CD4-positive, alpha-beta T cell treated with Interleukin-6 for 4 hours (primary cell): Measurements from ENCODE around the gene RBSN.

Experiments used
- DNase-seq: peaks from one replicate; pipeline ENCODE4 v3.0.0-alpha.2; 2020; ENCODE audit warnings: mixed read lengths

RBSN gene

GRCh38 chr3:15055019-15055557 is 43.9 kb downstream of the RBSN start:
- DNase-seq = peak; percentile 22

- no peak for DNase-seq
Observed at GRCh38 chr3:15053541-15053940, 45.4 kb downstream of the RBSN start.

- DNase-seq = no peak
Observed at GRCh38 chr3:15052335-15053242, 46.4 kb downstream of the RBSN start.

GRCh38 chr3:15051531-15051930 is 47.4 kb downstream of the RBSN start:
- peak; percentile 47 for DNase-seq

GRCh38 chr3:15050405-15051092 is 48.4 kb downstream of the RBSN start:
- DNase-seq = no peak

- DNase-seq = no peak
Observed at GRCh38 chr3:15049584-15049983, 49.4 kb downstream of the RBSN start.

- no peak for DNase-seq
Observed at GRCh38 chr3:15045667-15046066, 53.3 kb downstream of the RBSN start.

- DNase-seq = no peak
Observed at GRCh38 chr3:15044326-15044725, 54.6 kb downstream of the RBSN start.

- no peak for DNase-seq
Observed at GRCh38 chr3:15043408-15044171, 55.4 kb downstream of the RBSN start.

- no peak for DNase-seq
Observed at GRCh38 chr3:15042936-15043335, 56.0 kb downstream of the RBSN start.

- DNase-seq = no peak
Observed at GRCh38 chr3:15041950-15042349, 57.0 kb downstream of the RBSN start.

GRCh38 chr3:15040844-15041243 is 58.1 kb downstream of the RBSN start:
- no peak for DNase-seq

- no peak for DNase-seq
Observed at GRCh38 chr3:15038306-15038705, 60.6 kb downstream of the RBSN start.

GRCh38 chr3:15033103-15033502 is 65.8 kb downstream of the RBSN start:
- no peak for DNase-seq

GRCh38 chr3:15032650-15033049 is 66.3 kb downstream of the RBSN start:
- no peak for DNase-seq

- no peak for DNase-seq
Observed at GRCh38 chr3:15029625-15030024, 69.3 kb downstream of the RBSN start.

- DNase-seq = no peak
Observed at GRCh38 chr3:15023719-15024118, 75.2 kb downstream of the RBSN start.

GRCh38 chr3:15023249-15023648 is 75.7 kb downstream of the RBSN start:
- no peak for DNase-seq
